LNCaP clone FGC (cell line): ENCODE results near the gene UTS2B.

ENCODE experiments used
- DNase-seq: peaks from one replicate; pipeline ENCODE4 v3.0.0-alpha.2; 2011; ENCODE audit warnings: low read depth
- H3K4me3 ChIP-seq: 2 replicates; pipeline ENCODE4 v1.5.1; 2011; ENCODE audit warnings: mild to moderate bottlenecking, low read depth, low read length, control low read depth
- CTCF ChIP-seq: IDR thresholded peaks from 2 replicates; pipeline ENCODE4 v1.5.1; 2012; ENCODE audit warnings: mild to moderate bottlenecking; ENCODE audit not compliant: control insufficient read depth, insufficient read depth; ENCODE audit errors: extremely low read depth

UTS2B gene

DNA sequence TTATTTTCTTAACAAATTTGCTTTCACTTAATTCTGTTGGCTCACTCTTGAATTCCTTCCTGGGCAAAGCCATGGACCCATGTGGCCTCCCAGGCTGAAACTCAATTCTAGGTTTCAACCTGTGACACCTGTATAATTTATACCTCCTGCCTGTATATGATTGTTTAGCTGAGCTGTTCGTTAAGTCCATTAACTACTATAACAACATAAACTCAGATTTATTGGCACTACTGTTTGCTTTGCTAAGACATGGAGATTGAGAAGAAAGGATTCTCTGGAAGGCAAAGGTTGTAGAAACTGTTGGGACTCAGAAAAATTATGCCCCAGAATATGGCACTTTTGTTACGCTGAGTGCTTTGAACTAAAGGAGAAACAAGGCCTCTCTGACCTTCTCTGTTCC, 27.9 kb downstream of the UTS2B start:
- DNase-seq = peak; percentile 47

DNA sequence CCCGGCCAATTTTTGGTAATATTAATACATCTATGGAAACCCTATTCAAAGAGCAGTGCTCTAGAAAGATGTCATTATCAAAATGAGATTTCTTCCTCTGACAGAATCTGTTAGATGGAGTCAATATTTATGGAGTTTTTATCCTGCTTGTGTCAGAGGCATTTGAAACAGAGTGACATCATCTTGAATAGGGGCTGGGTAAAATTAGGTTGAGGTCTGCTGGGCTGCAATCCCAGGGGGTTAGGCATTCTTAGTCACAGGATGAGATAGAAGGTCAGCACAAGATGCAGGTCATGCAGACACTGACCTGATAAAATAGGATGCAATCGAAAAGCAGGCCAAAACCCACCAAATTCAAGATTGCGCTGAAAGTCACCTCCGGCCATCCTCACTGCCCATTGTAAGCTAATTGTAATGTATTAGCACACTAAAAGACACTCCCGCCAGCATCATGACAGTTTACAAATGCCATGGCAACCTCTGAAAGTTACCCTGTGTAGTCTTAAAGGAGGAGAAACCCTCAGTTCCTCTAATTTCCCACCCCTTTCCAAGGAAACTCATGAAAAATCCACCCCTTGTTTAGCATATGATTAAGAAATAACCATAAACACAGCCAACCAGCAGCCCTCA, 28.4 kb downstream of the UTS2B start:
- H3K4me3 ChIP-seq = no peak overlapping the region
- no peak for DNase-seq
- no peak for TF ChIP-seq CTCF

More for the DNA sequence above, 27.9 kb downstream of the UTS2B start:
- no peak overlapping the region for H3K4me3 ChIP-seq
- TF ChIP-seq CTCF = no peak

- H3K4me3 ChIP-seq = no peak overlapping the region
- no peak for DNase-seq
- no peak for TF ChIP-seq CTCF
Measured at GRCh38 chr3:191301017-191301416, 29.3 kb downstream of the UTS2B start.

GRCh38 chr3:191300422-191300821, 29.9 kb downstream of the UTS2B start:
- no peak for TF ChIP-seq CTCF
- DNase-seq = no peak
- no peak overlapping the region for H3K4me3 ChIP-seq

DNA sequence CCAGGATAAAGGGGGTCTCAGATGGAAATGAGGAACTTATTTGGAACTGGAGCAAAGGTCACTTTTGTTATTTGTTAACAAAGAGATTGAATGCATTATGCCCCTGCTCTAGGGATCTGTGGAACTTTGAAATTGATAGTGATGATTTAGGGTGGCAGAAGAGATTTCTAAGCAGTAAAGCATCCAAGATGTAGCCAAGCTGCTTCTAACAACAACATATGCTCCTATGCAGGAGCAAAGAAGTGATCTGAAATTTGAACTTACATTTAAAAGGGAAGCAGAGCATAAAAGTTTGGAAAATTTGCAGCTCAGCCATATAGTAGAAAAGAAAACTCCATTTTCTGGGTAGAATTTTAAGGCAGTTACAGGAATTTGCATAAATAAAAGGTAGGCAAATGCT, 31.5 kb downstream of the UTS2B start:
- no peak for DNase-seq
- H3K4me3 ChIP-seq = no peak overlapping the region
- TF ChIP-seq CTCF = no peak

GRCh38 chr3:191296041-191296541, 34.2 kb downstream of the UTS2B start:
- peak; percentile 69 for DNase-seq
- TF ChIP-seq CTCF = no peak
- H3K4me3 ChIP-seq = no peak overlapping the region

DNA sequence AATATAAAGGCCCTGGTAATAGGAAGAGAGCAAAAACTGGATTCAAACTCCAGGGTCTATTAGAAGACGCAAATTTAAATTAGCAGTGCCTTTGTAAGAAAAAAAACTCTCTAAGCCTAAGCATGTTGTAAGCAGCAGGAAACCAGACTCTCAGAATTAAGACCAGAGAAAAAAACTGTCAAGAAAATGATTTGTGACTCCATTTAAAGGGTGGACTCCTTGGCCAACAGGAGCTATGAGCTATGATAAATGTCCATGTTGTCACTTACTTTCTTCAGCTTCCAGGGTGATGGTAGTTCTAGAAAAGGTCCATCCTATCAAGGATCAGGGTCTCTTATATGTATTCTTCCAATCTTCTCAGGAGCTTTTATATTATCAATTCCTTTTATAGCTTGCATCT, 36.0 kb downstream of the UTS2B start:
- no peak for DNase-seq
- no peak overlapping the region for H3K4me3 ChIP-seq
- TF ChIP-seq CTCF = no peak
